ENCODE measurements around the gene POLDIP3.

- TF ChIP-seq CTCF (IDR thresholded peaks at IDR 0.05) (no peak), ZFX (IDR thresholded peaks at IDR 0.05; ENCODE audit: borderline replicate concordance) (no peak)
Measured at GRCh38 chr22:42562279-42562678, 52.4 kb downstream of the POLDIP3 start.
